Esophagus muscularis mucosa (tissue), 4 donors: ENCODE data around the gene SEMA3G.

ENCODE experiments used
- EP300 ChIP-seq: sonication (generic); formaldehyde crosslinking; IDR thresholded peaks from one replicate; pipeline ENCODE4 v1.6.1; 2017; ENCODE audit warnings: antibody characterized with exemption
- POLR2A ChIP-seq: fragments of 450-650 bp; IDR thresholded peaks from one replicate; pipeline ENCODE4 v1.6.1; 2017; ENCODE audit warnings: antibody characterized with exemption, moderate library complexity, mild to moderate bottlenecking, low read depth
- TF ChIP-seq, protein P1 (sequence below), 3 experiments: fragments of 200-600 bp in 2 of 3; fragments of 450-650 bp in 1 of 3; sonication (generic) in 2 of 3; IDR thresholded peaks; one replicate each; pipeline ENCODE4 v1.5.1; 2017 to 2019; ENCODE audit warnings: antibody characterized with exemption in 3 of 3, mild to moderate bottlenecking in 2 of 3, moderate library complexity in 1 of 3

DNA sequence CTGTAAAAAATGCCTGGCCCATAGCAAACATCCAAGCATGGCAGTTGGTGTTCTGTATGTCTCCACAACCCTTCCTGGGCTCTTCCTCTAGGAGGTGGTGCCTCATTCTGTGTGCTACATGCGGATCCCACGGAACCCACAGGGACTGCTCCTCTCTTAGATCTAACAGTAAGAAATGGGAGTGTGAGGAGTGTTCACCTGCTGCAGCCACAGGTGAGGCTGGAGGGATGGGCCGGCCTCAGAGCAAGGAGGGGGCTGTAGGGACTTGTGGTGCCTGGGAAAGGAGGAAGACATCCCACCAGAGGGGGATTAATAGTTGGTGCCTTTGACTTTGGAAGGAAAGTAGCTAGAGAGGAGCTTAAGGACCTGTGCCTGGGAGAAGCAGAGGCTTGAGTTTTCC is 22.2 kb downstream of the SEMA3G start:
- TF ChIP-seq POLR2A = no peak
- no peak for TF ChIP-seq EP300
- TF ChIP-seq, protein P1, sequence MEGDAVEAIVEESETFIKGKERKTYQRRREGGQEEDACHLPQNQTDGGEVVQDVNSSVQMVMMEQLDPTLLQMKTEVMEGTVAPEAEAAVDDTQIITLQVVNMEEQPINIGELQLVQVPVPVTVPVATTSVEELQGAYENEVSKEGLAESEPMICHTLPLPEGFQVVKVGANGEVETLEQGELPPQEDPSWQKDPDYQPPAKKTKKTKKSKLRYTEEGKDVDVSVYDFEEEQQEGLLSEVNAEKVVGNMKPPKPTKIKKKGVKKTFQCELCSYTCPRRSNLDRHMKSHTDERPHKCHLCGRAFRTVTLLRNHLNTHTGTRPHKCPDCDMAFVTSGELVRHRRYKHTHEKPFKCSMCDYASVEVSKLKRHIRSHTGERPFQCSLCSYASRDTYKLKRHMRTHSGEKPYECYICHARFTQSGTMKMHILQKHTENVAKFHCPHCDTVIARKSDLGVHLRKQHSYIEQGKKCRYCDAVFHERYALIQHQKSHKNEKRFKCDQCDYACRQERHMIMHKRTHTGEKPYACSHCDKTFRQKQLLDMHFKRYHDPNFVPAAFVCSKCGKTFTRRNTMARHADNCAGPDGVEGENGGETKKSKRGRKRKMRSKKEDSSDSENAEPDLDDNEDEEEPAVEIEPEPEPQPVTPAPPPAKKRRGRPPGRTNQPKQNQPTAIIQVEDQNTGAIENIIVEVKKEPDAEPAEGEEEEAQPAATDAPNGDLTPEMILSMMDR (IDR thresholded peaks at IDR 0.05) = no peak
